K562 (cell line): ENCODE measurements around the gene ELF3. TPM values are rescaled to one million over a fixed set of nuclear protein-coding genes. Genes with fewer than 3 reads are reported as not detected.
A peak's percentile ranks its signal among the peaks of the same experiment; 100 is the strongest.

Experiments used
- AFF4 ChIP-seq: sonication (generic); formaldehyde crosslinking; IDR thresholded peaks from 2 replicates; pipeline ENCODE4 v1.8.0; 2023; ENCODE audit warnings: mild to moderate bottlenecking, missing genetic modification reagents
- ESRRB ChIP-seq: fragments of 250-450 bp; sonication (Bioruptor Pico); IDR thresholded peaks from 2 replicates; pipeline ENCODE4 v1.5.0; 2020; ENCODE audit warnings: mild to moderate bottlenecking, moderate library complexity, borderline replicate concordance
- FOXJ2 ChIP-seq: fragments of 200-800 bp; sonication (Bioruptor generic); IDR thresholded peaks from 2 replicates; pipeline ENCODE4 v1.6.1; 2016; ENCODE audit warnings: missing genetic modification characterization, missing compliant biosample characterization
- JUNB ChIP-seq: fragments of 450-650 bp; formaldehyde crosslinking; conservative IDR thresholded peaks from 2 replicates; pipeline ENCODE4 v1.4.0; 2020; ENCODE audit warnings: mild to moderate bottlenecking
- NCOA2 ChIP-seq, 2 experiments: fragments of 450-650 bp; IDR thresholded peaks; 2 replicates each; pipeline ENCODE4 v1.6.1; 2018; ENCODE audit warnings: mild to moderate bottlenecking in 2 of 2, moderate library complexity in 1 of 2; ENCODE audit not compliant: partially characterized antibody in 2 of 2
- NCOA4 ChIP-seq: fragments of 450-650 bp; IDR thresholded peaks from 2 replicates; pipeline ENCODE4 v1.6.1; 2018; ENCODE audit warnings: mild to moderate bottlenecking; ENCODE audit not compliant: partially characterized antibody
- SMARCB1 ChIP-seq: IDR thresholded peaks from 2 replicates; pipeline ENCODE4 v1.6.1; 2011; ENCODE audit warnings: improper control_type of control experiment, low read depth; ENCODE audit not compliant: insufficient read length
- SMC3 ChIP-seq: conservative IDR thresholded peaks from 2 replicates; pipeline ENCODE4 v1.6.1; 2011; ENCODE audit warnings: low read depth, low read length, improper control_type of control experiment; ENCODE audit not compliant: insufficient read depth
- TCF7L2 ChIP-seq: fragments of 150-350 bp; IDR thresholded peaks from 2 replicates; pipeline ENCODE4 v1.6.1; 2016; ENCODE audit warnings: low read depth, mild to moderate bottlenecking, low read length, moderate library complexity
- ZNF41 ChIP-seq: fragments of 250-450 bp; sonication (Bioruptor Pico); conservative IDR thresholded peaks from 2 replicates; pipeline ENCODE4 v1.4.0; 2020; ENCODE audit warnings: mild to moderate bottlenecking
- ZNF449 ChIP-seq: fragments of 250-450 bp; sonication (Bioruptor Pico); IDR thresholded peaks from 2 replicates; pipeline ENCODE4 v1.8.0; 2022; ENCODE audit warnings: moderate library complexity, mild to moderate bottlenecking, inconsistent platforms
- ZNF655 ChIP-seq: fragments of 250-450 bp; sonication (Bioruptor Pico); IDR thresholded peaks from 2 replicates; pipeline ENCODE4 v1.5.0; 2021
- polyA plus RNA-seq, 8 experiments: library from polyadenylated mRNA; depleted of rRNA in 4 of 8; stranded (reverse) in 5 of 8; unstranded in 3 of 8; fragments of >200 nt; fragmentation: Nextera tagmentation in 2 of 8; fragmentation: Illumina TruSeq in 1 of 8; extraction: Ambion mirVana in 2 of 8; extraction: Trizol in 1 of 8; gene quantifications; 2 replicates each; pipeline versions ENCODE4 v1.2.1 to v1.2.3, GENCODE V29; 2011 to 2014; ENCODE audit warnings: inconsistent platforms in 1 of 8, missing spikeins in 1 of 8
- total RNA-seq, 7 experiments: library from RNA; depleted of rRNA in 6 of 7; stranded (reverse); fragments of >200 nt in 6 of 7; fragmentation: Illumina TruSeq in 2 of 7; extraction: Trizol in 2 of 7; gene quantifications; 2 replicates each; pipeline versions ENCODE4 v1.2.1 to v1.2.3, GENCODE V29; 2011 to 2021; ENCODE audit warnings: low replicate concordance in 1 of 7
- TF ChIP-seq, protein P1 (sequence below): IDR thresholded peaks from 2 replicates; pipeline ENCODE4 v1.6.1; 2014; ENCODE audit warnings: antibody characterized with exemption
- TF ChIP-seq, protein P2 (sequence below), 3 experiments: fragments of 200-800 bp in 1 of 3; sonication (Bioruptor generic) in 1 of 3; sonication (generic) in 1 of 3; formaldehyde crosslinking in 1 of 3; IDR thresholded peaks; 2 replicates each; pipeline versions ENCODE4 v1.6.1 to v1.8.0; 2016 to 2022; ENCODE audit warnings: mild to moderate bottlenecking in 2 of 3, missing compliant biosample characterization in 2 of 3, missing genetic modification characterization in 2 of 3, missing genetic modification reagents in 1 of 3
- TF ChIP-seq, protein P3 (sequence below): fragments of 250-450 bp; sonication (Bioruptor Pico); IDR thresholded peaks from 2 replicates; pipeline ENCODE4 v1.8.0; 2022; ENCODE audit warnings: inconsistent platforms, mild to moderate bottlenecking, moderate library complexity, borderline replicate concordance

Gene ELF3
- total and polyA plus RNA-seq, 9 of the 15 experiments (the other 6 are each of a cell fraction or from before 2014, with no cell fraction given): 0.03 to 1.2 (median 0.07) TPM; not detected in 4

- TF ChIP-seq, protein P1, sequence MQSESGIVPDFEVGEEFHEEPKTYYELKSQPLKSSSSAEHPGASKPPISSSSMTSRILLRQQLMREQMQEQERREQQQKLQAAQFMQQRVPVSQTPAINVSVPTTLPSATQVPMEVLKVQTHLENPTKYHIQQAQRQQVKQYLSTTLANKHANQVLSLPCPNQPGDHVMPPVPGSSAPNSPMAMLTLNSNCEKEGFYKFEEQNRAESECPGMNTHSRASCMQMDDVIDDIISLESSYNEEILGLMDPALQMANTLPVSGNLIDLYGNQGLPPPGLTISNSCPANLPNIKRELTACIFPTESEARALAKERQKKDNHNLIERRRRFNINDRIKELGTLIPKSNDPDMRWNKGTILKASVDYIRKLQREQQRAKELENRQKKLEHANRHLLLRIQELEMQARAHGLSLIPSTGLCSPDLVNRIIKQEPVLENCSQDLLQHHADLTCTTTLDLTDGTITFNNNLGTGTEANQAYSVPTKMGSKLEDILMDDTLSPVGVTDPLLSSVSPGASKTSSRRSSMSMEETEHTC: no peak
- TF ChIP-seq ZNF449 (CRISPR knock-in tag) (no peak), ESRRB (no peak), SMARCB1 (peak; percentile 57), NCOA2 (IDR thresholded peaks at IDR 0.05; ENCODE audit: partially characterized antibody in 2 of 2) (no peak), AFF4 (CRISPR knock-in tag) (peak; percentile 91), JUNB (CRISPR knock-in tag) (no peak; the same call in 1 of the 2 replicates), ZNF41 (CRISPR knock-in tag) (no peak), FOXJ2 (tag) (no peak), SMC3 (0 out of 2 replicates have a peak, but pooled peaks have one; percentile 7), TCF7L2 (no peak), ZNF655 (no peak), NCOA4 (no peak)
- TF ChIP-seq, protein P2, sequence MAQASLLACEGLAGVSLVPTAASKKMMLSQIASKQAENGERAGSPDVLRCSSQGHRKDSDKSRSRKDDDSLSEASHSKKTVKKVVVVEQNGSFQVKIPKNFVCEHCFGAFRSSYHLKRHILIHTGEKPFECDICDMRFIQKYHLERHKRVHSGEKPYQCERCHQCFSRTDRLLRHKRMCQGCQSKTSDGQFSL (CRISPR knock-in tag; IDR thresholded peaks at IDR 0.05): peak; percentile 63
- TF ChIP-seq, protein P2 (tag; IDR thresholded peaks at IDR 0.05): no peak
- TF ChIP-seq, protein P3, sequence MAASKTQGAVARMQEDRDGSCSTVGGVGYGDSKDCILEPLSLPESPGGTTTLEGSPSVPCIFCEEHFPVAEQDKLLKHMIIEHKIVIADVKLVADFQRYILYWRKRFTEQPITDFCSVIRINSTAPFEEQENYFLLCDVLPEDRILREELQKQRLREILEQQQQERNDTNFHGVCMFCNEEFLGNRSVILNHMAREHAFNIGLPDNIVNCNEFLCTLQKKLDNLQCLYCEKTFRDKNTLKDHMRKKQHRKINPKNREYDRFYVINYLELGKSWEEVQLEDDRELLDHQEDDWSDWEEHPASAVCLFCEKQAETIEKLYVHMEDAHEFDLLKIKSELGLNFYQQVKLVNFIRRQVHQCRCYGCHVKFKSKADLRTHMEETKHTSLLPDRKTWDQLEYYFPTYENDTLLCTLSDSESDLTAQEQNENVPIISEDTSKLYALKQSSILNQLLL (CRISPR knock-in tag): no peak
These were observed 27.6 kb upstream of the ELF3 start, which contains the start of gene RNPEP (continued) for GRCh38 chr1:201982623-201983379.
